ENCODE measurements around the gene TCF4. TPM values are rescaled to one million over a fixed set of nuclear protein-coding genes. Genes with fewer than 3 reads are reported as not detected.

Gene TCF4
- total and polyA plus RNA-seq, 10 donors = 14.6 to 200 (median 153) TPM

GRCh38 chr18:55522011-55522410 lies 66.0 kb downstream of the TCF4 start:
- intact Hi-C loops (cut with DNase I; ENCODE audit: low total_unique reads) = no loop called here
- TF ChIP-seq, protein P1, sequence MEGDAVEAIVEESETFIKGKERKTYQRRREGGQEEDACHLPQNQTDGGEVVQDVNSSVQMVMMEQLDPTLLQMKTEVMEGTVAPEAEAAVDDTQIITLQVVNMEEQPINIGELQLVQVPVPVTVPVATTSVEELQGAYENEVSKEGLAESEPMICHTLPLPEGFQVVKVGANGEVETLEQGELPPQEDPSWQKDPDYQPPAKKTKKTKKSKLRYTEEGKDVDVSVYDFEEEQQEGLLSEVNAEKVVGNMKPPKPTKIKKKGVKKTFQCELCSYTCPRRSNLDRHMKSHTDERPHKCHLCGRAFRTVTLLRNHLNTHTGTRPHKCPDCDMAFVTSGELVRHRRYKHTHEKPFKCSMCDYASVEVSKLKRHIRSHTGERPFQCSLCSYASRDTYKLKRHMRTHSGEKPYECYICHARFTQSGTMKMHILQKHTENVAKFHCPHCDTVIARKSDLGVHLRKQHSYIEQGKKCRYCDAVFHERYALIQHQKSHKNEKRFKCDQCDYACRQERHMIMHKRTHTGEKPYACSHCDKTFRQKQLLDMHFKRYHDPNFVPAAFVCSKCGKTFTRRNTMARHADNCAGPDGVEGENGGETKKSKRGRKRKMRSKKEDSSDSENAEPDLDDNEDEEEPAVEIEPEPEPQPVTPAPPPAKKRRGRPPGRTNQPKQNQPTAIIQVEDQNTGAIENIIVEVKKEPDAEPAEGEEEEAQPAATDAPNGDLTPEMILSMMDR (IDR thresholded peaks at IDR 0.05 in 8 of 11, conservative IDR thresholded peaks at IDR 0.05 in 3 of 11) = peak in 1 of 11 experiments; percentile 18
- no peak for TF ChIP-seq POLR2A (IDR thresholded peaks at IDR 0.05)
- H3K4me3 ChIP-seq = no peak overlapping the region
- H3K36me3 ChIP-seq = no peaks in the 10 kb centered on the region
- no peak for DNase-seq
- H3K4me1 ChIP-seq = no peaks in the 10 kb centered on the region
- 71 to 81% (median 78%) methylated on average over 3 of the region's 3 CpGs for WGBS, 5 donors
- H3K27ac ChIP-seq = no peak overlapping the region
- H3K9me3 ChIP-seq = no peaks in the 10 kb centered on the region
- H3K27me3 ChIP-seq (replicated peaks in 1 of 7) = no peaks in the 10 kb centered on the region

GRCh38 chr18:55517055-55517454 lies 70.9 kb downstream of the TCF4 start:
- TF ChIP-seq POLR2AphosphoS5 (IDR thresholded peaks at IDR 0.05) (no peak), POLR2A (IDR thresholded peaks at IDR 0.05) (no peak)
- TF ChIP-seq, protein P1 (IDR thresholded peaks at IDR 0.05 in 8 of 11, conservative IDR thresholded peaks at IDR 0.05 in 3 of 11) = no peak
- no peak overlapping the region for H3K4me3 ChIP-seq
- DNase-seq = no peak
- 83 to 95% (median 89%) methylated on average over 4 of the region's 4 CpGs for WGBS, 5 donors
- intact Hi-C loops (cut with DNase I; ENCODE audit: low total_unique reads) = no loop called here
- peaks cover 0 to 9% (median under 1%) of the 10 kb centered on the region in 6 donors for H3K4me1 ChIP-seq
- no peaks in the 10 kb centered on the region for H3K9me3 ChIP-seq
- H3K27me3 ChIP-seq (replicated peaks in 1 of 7) = no peaks in the 10 kb centered on the region
- no peak overlapping the region for H3K27ac ChIP-seq
- H3K36me3 ChIP-seq = no peaks in the 10 kb centered on the region

- no peak for DNase-seq
- no peaks in the 10 kb centered on the region for H3K36me3 ChIP-seq
- H3K27me3 ChIP-seq (replicated peaks in 1 of 7) = no peaks in the 10 kb centered on the region
- H3K4me1 ChIP-seq = peaks cover 0 to 17% (median 5%) of the 10 kb centered on the region in 6 donors
- intact Hi-C loops (cut with DNase I; ENCODE audit: low total_unique reads) = no loop called here
- TF ChIP-seq POLR2AphosphoS5 (IDR thresholded peaks at IDR 0.05) = no peak
- no peak overlapping the region for H3K27ac ChIP-seq
- no peaks in the 10 kb centered on the region for H3K9me3 ChIP-seq
- no peak overlapping the region for H3K4me3 ChIP-seq
- 50 to 67% (median 55%) methylated on average over 6 of the region's 6 CpGs for WGBS, 5 donors
Measured at GRCh38 chr18:55515941-55516710, 71.9 kb downstream of the TCF4 start.

GRCh38 chr18:55515214-55515613 lies 72.8 kb downstream of the TCF4 start:
- Histone ChIP-seq H3K36me3 (no peaks in the 10 kb centered on the region), H3K9me3 (no peaks in the 10 kb centered on the region), H3K27ac (no peak overlapping the region), H3K4me1 (peaks cover 0 to 26% (median 5%) of the 10 kb centered on the region in 6 donors), H3K4me3 (no peak overlapping the region), H3K27me3 (replicated peaks in 1 of 7) (no peaks in the 10 kb centered on the region)
- TF ChIP-seq POLR2AphosphoS5 (IDR thresholded peaks at IDR 0.05) = no peak
- TF ChIP-seq POLR2A (IDR thresholded peaks at IDR 0.05) = no peak
- TF ChIP-seq, protein P1 (IDR thresholded peaks at IDR 0.05 in 8 of 11, conservative IDR thresholded peaks at IDR 0.05 in 3 of 11) = no peak
- DNase-seq = no peak
- WGBS, 5 donors = 82 to 91% (median 90%) methylated on average over 3 of the region's 3 CpGs
- intact Hi-C loops (cut with DNase I; ENCODE audit: low total_unique reads) = no loop called here

Data from spleen (tissue), 11 donors.